AML-193 (cell line): Measurements from ENCODE around the gene MPI.
"Not testable (repeated sequence)": the region's sequence is repeated elsewhere in the genome, so short reads cannot be mapped to it uniquely, and the experiment has no call there.

ENCODE experiments used
- DNase-seq, 2 experiments: peaks; one replicate each; lab custom pipeline; 2025; lab: John Stamatoyannopoulos, UW

MPI gene

DNA sequence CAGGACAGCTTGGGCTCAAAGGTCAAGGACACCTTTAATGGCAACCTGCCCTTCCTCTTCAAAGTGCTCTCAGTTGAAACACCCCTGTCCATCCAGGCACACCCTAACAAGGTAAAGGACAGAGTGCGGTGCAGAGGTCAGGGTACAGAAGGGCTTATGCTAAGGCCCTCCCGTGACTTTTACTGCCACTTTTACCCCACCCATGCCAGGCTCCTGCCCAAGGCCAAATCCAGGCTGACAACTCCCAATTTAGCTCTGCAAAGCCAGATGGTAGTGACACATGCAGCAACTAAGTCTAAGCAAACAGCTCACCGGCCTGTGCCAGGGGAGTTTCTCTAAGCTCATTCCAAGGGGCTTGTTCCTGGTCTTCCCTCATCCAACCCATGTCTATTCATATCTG is 1.6 kb downstream of the MPI start:
- no peak for DNase-seq

DNA sequence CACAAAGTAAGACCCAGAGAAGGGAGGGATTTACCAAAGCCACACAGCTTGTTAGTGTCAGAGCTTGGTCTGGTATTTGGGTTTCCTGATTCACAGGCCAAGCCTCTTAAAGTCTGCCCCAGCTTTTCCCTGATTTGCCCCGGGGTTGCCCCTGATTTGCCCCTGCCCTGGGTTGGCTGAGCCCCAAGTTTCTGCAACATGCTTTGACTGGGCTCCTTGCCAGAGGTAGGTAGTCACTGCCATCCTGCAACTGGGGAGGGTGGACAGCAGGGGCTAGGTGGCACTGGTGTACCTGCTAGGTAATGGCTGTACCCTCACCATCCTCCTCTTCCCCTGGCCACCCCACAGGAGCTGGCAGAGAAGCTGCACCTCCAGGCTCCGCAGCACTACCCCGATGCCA is 2.5 kb downstream of the MPI start:
- DNase-seq = no peak

DNA sequence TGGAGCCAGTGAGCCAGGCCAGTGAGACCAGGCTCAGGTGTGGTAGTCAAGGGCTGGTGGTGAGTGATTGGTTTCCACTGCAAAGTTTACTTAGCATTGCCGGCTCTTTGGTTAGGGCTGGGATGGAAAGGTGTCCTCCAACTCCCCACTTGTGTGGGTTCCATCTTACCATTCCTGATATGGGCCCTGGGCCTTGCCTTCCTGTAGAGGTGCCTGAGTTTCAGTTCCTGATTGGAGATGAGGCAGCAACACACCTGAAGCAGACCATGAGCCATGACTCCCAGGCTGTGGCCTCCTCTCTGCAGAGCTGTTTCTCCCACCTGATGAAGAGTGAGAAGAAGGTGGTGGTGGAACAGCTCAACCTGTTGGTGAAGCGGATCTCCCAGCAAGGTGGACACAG is 3.1 kb downstream of the MPI start:
- DNase-seq = no peak

DNA sequence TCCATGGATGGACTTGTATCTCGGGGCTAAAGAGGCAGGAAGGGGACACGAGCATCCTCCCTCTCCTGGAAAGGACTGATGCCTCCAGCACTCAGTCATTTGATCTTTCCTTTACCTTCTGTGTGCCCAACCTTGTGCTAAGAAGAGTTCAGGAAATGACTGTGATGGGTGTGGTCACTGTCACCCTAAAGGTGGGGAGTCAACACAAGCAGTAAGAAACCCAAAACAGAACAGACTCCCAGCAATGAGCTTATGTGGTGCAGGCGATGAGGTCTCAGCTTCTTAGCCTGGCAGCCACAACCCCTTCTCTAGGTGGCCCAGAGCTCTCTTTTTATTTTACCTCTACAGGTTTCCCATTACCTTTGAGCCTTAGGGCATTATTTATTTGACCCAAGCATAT is 3.8 kb downstream of the MPI start:
- no peak for DNase-seq

DNA sequence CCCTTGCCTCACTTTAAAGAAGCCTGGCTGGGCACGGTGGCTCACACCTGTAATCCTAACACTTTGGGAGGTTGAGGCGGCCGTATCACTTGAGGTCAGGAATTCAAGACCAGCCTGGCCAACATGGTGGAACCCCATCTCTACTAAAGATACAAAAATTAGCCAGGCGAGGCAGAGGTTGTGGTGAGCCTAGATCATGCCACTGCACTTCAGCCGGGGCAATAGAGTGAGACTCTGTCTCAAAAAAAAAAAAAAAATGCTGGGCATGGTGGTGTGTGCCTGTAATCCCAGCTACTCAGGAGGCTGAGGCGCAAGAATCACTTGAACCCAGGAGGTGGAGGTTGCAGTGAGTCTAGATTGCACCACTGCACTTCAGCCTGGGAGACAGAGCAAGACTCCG is 4.5 kb downstream of the MPI start:
- not testable (repeated sequence) for DNase-seq

DNA sequence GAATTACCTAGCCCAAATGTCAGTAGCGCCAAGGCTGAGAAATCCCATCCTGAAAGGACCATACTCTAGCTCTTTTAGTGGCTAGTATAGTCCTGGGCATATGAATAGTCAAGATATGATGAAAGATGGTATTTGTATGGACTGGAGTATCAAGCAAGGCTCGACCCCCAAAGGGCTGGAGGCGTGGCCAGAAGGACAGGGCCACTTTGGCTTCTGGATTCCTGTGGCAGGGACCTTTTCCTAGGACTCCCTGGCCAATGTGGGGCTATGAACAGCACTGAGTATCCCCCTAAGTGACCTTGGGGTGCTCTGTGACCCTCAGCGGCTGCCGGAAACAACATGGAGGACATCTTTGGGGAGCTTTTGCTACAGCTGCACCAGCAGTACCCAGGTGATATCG is 6.0 kb downstream of the MPI start:
- DNase-seq = no peak

DNA sequence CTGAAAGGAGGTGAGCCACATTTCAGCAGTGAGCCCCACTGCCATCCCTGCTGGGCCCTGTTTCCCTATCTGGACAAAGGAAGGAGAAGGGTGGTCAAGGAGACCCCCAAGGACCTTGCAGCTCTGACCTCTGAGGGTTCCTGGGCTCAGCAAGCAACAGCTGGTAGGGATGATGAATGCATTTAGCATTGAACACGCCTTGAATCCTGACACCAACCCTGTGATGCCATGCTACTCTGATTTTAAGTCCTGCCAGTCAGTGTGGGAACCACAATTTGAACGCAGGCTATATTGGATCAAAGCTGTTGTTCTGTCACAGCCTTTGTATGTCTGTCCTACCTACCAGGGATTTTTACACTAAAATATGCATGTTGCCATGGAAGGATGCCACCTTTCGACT is 6.5 kb downstream of the MPI start:
- DNase-seq = no peak

DNA sequence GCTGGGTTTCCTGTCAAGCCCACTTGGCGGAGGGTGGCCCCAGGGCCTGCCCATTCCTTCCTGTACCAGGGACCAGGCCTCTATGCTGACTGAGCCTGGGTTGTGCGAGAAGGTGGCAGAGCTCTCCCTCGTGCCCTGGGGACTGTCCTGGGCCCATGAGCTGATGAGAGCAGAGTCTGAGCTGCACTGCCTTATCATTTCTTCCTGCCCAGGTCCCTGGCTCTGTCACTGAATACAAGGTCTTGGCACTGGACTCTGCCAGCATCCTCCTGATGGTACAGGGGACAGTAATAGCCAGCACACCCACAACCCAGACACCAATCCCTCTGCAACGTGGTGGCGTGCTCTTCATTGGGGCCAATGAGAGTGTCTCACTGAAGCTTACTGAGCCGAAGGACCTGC is 7.5 kb downstream of the MPI start:
- no peak for DNase-seq

DNA sequence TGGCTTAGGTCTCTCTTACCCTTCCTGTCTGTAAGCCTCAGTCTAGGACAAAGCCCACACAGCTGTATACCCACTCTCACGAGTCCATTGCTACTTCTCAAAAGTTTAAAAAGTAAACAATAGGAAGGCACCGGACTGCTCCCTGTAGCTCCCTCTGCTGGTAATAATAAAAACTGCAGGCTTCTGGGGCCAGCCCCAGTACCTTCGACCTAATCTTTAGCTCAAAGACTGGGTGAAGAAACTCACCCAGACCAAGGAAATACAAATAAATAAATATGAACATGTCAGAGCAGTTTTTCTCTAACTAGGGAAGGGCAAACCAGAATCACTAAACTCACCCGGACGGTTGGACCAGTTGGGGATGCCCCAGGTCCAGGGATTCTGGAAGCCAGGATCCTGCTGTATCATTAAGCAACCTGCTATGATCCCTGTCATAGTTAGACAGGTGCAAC is 11.8 kb downstream of the MPI start:
- DNase-seq = peak; percentile 67 to 75

DNA sequence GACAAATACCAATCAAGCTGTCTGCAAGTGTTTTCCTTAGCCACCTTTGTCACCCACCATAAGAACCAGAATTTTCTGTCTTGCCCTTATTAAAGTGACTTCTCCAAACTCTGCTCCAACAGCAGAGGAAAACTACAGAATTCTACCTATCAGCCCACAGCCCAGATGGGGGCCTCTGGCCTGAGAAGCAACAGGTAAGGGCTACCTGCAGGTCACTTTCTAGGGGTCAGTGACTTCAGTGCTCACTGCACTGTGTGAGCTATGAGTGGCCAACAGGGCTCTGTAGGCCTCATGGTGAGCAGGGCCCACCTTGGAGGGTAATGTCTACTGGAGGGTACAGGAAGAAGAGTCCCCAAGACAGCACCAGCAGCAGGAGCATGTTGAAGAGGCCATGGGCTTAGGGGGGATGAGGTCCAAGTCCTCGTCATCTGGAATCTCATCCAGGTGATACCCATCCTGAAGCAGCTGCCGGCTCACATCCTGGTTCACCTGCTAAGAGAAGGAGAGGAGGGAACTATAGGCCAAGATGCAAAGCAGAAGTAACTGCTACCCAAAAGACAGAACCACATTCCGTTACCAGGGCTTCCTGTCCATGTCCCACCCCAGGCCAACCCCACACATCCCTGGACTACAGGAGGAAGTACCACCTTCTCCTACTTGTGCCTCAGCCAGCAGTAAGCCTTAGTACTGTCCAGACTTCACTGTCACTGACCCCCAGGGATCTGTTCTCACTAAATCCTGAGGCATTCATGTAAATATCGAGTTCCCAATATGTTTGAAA is 12.6 kb downstream of the MPI start:
- no peak for DNase-seq

DNA sequence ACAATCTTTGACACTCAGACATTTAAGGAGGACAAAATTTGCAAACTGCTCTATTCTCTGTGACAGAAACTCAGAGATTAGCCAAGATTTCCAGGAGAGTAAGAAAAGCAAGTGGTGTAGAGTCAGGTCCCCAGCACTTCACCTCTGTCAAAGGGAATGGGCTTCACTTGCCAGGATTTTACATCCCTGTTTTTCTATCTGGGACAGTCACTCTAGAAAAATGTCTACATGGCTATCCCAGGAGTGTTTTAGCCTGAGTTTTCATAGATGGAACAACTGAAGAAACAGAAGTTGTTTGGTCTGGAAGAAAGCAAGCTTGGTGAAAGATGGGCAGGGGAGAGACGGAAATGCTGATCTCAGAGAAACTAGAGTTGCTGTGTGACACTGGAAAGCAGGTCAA is 13.8 kb downstream of the MPI start:
- no peak for DNase-seq

DNA sequence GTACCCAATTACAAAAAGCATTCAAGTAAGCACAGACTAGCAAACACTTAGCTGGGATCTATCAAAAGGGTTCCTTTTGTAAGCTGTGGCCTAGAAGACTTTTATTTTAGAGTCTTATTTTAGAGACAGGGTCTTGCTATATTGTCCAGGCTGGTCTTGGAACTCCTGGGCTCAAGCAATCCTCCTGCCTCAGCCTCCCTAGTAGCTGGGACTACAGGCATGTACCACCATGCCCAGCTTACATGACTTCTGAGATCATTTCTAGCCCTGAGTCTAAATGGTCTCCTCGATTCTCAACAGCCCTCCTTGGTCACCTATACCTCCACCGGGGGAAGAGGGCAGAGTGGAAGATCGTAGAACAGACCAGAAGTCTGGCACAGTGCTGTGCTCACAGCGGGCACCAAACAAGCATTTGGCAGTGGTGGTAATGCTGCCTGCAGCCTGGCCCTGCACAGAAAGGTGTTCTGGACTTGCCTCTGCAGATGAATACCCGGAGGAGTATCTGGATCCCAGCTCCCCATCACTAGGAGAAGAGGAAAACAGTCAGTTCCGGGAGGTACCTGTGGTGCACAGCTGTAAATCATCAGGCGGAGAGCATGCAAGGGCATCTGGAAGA is 14.5 kb downstream of the MPI start:
- DNase-seq = no peak

DNA sequence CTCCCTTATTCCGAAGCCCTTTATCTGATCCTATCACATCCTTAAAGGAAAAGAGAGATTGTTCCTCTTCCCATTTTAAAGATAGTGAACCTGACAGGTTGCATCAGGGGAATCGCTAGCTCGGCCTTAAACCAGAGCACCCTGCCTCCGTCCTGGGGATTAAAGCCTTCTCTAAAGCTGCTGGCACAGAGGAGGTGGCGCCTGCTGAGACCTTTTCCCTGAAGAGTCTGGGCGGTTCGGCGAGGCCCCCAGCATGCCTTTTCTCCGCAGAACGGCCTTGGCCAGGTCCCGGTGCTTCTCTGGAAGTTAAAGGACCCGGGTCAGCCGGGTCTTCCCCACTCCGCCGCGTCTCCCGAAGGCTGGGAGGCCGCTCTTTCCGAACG is 16.2 kb downstream of the MPI start:
- DNase-seq = peak in 1 of 2 experiments; percentile 31

DNA sequence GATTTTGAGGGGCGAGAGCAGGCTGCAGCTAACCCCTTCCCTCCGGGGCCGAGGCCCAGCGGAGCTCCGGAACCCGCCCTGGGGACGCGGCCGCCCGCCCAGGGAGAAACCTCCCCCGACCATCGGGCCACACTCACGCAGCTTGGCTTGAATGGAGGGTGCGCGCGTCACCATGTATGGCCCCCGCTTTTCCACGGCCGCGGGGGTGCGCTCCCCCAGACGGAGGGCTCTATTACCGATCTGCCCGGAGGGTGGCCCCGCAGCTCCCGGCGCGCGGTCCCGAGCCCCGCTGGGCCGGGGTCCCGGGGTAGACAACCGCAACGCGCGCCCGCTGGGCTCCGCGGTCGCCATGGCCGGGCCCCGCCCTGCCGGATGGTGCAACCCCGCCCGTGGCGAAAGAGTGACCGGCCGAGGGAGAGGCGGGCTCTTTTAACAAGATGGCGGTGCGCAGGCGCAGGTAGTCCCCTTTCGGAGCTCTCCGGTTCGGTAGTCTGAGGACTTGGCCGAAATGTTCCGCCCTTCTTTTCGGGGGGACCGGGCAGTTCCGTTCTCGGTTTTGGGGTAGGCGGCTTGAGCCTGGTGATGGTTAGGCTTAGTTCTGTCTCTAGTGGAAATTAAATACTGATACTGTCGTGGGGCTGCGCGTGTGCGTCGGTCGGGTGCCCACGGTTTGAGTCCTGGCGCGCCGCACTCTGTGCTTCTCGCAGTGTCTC is 16.8 kb downstream of the MPI start, which contains the start of gene FAM219B:
Gene FAM219B, minus strand, starts transcription at position 402 of the 713 bp plus-strand sequence. Its CDS starts 51 bp downstream, at position 351.
- DNase-seq = peak; percentile 77 to 82

DNA sequence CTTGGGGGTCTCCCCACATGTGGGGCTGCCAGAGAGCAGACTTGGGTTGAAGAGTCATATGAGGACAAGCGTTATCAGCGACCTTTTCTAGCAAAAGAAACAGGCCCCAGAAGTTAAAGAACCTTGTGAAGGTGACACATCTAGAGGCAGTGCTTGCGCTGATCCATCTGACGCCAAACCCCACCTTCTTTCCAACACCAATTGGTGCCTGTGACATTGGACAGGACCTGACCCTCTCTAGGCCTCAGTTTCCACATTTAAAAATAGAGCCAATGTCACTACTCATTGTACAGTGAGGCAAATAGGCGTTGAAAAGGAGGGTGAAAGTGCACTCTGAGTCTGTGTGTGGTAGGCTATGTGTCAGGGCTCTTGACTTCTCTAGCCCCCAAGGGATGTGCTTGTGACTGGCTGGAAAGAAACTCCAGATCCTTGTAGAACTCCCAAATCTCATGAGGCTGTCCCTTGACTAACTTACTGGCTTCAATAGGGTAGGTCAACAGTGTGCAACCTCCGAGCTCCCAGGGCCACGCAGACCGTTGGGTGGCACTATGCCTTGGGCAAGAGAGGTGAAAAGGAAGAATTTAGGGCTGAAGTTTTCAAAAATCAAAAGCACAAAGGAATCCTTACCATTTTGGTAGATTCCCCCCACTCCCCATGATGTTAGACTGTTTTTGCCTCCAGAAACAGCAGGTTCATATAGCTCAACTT is 17.5 kb downstream of the MPI start:
- no peak for DNase-seq

DNA sequence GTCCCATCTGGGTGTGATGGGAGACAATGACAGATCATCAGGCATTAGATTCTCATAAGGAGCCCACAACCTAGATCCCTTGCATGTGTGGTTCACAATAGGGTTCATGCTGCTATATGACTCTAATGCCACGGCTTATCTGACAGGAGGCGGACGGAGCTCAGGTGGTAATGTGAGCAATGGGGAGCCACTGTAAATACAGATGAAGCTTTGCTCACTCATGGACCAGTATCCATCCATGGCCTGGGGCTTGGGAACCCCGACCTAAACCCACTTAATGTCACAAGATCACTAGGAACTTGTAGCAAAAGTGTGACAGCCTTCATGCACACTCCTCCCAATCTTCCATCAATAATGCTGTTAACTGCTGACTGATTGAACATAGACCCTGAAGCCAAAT is 18.8 kb downstream of the MPI start:
- DNase-seq = no peak

DNA sequence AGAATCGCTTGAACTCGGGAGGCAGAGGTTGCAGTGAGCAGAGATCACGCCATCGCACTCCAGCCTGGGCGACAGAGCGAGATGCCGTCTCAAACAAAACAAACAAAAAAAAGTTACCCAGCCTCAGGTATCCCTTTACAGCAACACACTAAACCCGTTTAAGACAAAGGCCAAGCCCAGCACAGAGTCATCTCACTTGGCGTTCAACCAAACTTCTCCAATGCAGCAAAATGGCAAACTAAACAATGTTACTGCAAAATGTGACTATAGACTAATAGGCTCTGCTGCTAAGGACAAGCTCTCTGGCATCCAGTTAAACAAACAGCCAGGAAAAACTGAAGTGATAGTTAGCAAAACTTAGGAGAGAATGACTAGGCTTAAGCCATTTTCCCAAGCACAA is 23.2 kb downstream of the MPI start:
- DNase-seq = no peak

DNA sequence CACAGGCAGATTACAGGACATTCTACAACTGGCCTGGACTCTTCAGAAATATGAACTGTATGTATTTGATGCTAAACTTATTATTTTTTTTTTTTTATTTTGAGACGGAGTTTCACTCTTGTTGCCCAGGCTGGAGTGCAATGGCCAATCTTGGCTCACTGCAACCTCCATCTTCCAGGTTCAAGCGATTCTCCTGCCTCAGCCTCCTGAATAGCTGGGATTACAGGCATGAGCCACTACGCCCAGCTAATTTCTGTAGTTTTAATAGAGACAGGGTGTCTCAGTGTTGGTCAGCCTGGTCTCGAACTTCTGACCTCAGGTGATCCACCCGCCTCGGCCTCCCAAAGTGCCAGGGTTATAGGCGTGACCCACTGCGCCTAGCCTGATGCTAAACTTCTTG is 24.0 kb downstream of the MPI start:
- DNase-seq = not testable (repeated sequence)

DNA sequence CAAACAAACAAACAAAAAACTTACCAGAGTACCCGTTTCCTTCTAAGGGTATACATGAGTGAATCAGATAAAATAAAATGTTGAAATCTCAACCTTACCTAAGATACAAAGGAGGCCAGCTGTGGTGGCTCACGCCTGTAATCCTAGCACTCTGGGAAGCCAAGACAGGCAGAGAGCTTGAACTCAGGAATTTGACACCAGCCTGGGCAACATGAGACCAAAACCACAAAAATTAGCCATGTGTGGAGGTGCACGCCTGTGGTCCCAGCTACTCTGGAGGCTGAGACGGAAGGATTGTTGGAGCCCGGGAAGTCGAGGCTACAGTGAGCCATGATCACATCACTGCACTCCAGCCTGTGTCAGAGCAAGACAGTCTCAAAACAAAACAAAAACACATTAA is 27.8 kb downstream of the MPI start:
- no peak for DNase-seq

DNA sequence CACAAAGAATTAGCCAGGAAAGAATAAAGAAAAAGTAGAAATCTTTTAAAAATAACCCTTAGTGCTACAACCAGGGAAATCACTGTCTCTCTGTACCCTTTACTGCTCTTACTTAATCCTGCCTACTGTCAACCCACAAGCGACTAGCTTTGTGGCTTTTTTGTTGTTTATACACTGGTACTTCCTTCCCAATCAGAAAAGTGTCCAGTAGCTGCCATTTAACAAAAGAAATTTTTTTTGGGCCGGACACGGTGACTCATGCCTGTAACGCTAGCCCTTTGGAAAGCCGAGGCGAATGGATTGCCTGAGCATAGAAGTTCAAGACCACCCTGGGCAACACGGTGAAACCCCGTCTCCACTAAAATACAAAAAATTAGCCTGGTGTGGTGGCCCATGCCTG is 30.6 kb downstream of the MPI start:
- no peak for DNase-seq

DNA sequence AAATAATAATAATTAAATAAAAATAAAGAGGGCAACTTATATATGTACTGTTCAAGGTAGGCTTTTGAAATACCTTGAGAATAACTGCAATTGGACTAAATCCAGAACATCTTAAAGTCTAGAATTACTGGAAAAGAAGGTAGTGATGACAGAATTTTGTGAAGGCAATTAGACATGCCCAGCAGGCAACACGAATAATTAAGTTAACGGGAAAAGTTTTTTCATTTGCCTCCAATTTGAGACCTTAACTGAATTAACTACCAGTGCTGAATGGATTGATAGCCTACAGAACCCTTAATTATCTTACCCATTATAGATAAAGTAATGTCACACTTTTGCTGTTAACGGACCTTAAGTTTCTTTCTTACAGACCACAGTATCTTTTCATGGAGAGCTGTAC is 34.7 kb downstream of the MPI start:
- no peak for DNase-seq

DNA sequence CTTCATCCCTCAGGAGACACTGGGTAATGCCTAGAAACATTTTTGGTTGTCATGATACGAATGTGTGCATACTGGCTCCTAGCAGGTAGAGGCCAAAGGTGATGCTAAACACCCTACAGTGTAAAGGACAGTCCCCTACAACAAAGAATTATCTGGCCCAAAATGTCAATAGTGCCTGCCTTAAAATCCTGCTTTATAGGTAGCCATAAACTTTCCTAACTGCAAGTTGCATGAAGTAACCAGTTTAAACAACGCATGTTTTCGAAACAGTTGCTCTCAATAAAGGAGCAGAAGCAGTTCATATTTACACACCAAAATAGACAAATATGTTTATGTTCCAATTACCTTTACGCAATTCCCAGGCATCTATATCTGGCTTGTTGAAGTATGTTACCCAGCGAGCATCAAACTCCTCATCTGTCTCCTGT is 38.9 kb downstream of the MPI start:
- DNase-seq = no peak
